ENCODE measurements around the gene GINS2. TPM values are rescaled to one million over a fixed set of nuclear protein-coding genes. Genes with fewer than 3 reads are reported as not detected.

GINS2 gene
- total RNA-seq, 1 experiment from 2014 or later, result 38.0 TPM

DNA sequence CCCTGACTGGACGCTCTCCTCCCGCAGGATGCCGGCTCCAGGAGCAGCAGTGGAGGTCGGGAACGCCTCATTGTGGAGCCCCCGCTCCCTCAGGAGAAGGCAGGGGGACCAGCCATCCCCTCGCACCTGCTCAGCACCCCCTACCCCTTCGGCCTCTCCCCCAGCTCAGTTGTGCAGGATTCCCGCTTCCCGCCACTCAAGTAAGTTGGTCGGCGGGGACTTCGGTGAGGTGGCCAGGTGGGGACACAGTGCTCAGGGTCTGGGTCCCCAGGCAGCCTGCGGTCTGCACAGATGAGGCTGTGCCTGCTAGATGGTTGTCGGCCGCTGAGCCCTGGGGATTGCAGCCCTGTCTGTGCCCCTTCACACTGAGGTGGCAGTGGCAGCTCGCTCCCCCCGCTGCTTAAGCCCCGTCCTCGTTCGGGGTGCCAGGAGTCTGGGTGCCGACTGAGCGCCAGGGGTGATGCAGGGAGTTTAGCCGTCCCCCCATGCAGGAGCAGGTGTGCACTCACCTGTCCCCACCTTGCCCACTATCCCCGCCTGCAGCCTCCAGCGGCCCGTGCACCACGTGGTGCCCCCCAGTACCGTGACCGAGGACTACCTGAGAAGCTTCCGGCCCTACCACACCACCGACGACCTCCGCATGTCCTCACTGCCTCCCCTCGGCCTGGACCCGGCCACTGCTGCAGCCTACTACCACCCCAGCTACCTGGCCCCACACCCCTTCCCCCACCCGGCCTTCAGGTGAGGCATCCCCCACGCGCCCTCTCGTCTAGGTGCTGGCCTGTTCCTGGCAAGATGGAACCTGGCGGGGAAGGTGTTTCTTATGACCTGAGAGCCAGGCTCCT is 34.3 kb downstream of the GINS2 start (continued):
- no peak for TF ChIP-seq ATF1 (CRISPR knock-in tag; IDR thresholded peaks at IDR 0.05)
- no peak for TF ChIP-seq HMGA2 (CRISPR knock-in tag; IDR thresholded peaks at IDR 0.05)

GRCh38 chr16:85653290-85653891 is 35.4 kb downstream of the GINS2 start:
- H3K4me1 Mint-ChIP-seq, result peaks cover 5% of the 10 kb centered on the region; the same call in 1 of the 2 replicates
- H3K9me3 Mint-ChIP-seq, result no peaks in the 10 kb centered on the region
- H3K4me3 Mint-ChIP-seq, result no peak overlapping the region
- ATAC-seq (no peak), DNase-seq (ENCODE audit: low spot score) (no peak)
- ChIA-PET POLR2A (no interaction called here), CTCF (no interaction called here)
- no peaks in the 10 kb centered on the region for H3K27me3 Mint-ChIP-seq (ENCODE audit: low read depth)
- H3K27ac Mint-ChIP-seq, result no peak overlapping the region
- peaks cover 18% of the 10 kb centered on the region for H3K36me3 Mint-ChIP-seq
- TF ChIP-seq ARID4B (CRISPR knock-in tag; IDR thresholded peaks at IDR 0.05; ENCODE audit: borderline replicate concordance) (no peak), ZNF219 (CRISPR knock-in tag; IDR thresholded peaks at IDR 0.05; ENCODE audit: borderline replicate concordance) (no peak), RELA (CRISPR knock-in tag; IDR thresholded peaks at IDR 0.05; ENCODE audit: borderline replicate concordance) (no peak), JAZF1 (CRISPR knock-in tag; IDR thresholded peaks at IDR 0.05) (no peak), ETV6 (CRISPR knock-in tag; IDR thresholded peaks at IDR 0.05) (no peak), NFE2L1 (CRISPR knock-in tag; IDR thresholded peaks at IDR 0.05) (no peak), NR3C1 (CRISPR knock-in tag; conservative IDR thresholded peaks at IDR 0.05; ENCODE audit: low read depth) (no peak), KAT7 (CRISPR knock-in tag; IDR thresholded peaks at IDR 0.05; ENCODE audit: borderline replicate concordance) (no peak), ZBTB43 (CRISPR knock-in tag; IDR thresholded peaks at IDR 0.05) (no peak), ERG (CRISPR knock-in tag; IDR thresholded peaks at IDR 0.05) (no peak), AFF4 (CRISPR knock-in tag; IDR thresholded peaks at IDR 0.05; ENCODE audit: borderline replicate concordance) (no peak), CREB1 (CRISPR knock-in tag; IDR thresholded peaks at IDR 0.05) (no peak)
- TF ChIP-seq, protein P1, sequence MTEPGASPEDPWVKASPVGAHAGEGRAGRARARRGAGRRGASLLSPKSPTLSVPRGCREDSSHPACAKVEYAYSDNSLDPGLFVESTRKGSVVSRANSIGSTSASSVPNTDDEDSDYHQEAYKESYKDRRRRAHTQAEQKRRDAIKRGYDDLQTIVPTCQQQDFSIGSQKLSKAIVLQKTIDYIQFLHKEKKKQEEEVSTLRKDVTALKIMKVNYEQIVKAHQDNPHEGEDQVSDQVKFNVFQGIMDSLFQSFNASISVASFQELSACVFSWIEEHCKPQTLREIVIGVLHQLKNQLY (CRISPR knock-in tag; IDR thresholded peaks at IDR 0.05), result no peak
- TF ChIP-seq, protein P2, sequence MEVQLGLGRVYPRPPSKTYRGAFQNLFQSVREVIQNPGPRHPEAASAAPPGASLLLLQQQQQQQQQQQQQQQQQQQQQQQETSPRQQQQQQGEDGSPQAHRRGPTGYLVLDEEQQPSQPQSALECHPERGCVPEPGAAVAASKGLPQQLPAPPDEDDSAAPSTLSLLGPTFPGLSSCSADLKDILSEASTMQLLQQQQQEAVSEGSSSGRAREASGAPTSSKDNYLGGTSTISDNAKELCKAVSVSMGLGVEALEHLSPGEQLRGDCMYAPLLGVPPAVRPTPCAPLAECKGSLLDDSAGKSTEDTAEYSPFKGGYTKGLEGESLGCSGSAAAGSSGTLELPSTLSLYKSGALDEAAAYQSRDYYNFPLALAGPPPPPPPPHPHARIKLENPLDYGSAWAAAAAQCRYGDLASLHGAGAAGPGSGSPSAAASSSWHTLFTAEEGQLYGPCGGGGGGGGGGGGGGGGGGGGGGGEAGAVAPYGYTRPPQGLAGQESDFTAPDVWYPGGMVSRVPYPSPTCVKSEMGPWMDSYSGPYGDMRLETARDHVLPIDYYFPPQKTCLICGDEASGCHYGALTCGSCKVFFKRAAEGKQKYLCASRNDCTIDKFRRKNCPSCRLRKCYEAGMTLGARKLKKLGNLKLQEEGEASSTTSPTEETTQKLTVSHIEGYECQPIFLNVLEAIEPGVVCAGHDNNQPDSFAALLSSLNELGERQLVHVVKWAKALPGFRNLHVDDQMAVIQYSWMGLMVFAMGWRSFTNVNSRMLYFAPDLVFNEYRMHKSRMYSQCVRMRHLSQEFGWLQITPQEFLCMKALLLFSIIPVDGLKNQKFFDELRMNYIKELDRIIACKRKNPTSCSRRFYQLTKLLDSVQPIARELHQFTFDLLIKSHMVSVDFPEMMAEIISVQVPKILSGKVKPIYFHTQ (CRISPR knock-in tag; IDR thresholded peaks at IDR 0.05), result no peak
- TF ChIP-seq, protein P3, sequence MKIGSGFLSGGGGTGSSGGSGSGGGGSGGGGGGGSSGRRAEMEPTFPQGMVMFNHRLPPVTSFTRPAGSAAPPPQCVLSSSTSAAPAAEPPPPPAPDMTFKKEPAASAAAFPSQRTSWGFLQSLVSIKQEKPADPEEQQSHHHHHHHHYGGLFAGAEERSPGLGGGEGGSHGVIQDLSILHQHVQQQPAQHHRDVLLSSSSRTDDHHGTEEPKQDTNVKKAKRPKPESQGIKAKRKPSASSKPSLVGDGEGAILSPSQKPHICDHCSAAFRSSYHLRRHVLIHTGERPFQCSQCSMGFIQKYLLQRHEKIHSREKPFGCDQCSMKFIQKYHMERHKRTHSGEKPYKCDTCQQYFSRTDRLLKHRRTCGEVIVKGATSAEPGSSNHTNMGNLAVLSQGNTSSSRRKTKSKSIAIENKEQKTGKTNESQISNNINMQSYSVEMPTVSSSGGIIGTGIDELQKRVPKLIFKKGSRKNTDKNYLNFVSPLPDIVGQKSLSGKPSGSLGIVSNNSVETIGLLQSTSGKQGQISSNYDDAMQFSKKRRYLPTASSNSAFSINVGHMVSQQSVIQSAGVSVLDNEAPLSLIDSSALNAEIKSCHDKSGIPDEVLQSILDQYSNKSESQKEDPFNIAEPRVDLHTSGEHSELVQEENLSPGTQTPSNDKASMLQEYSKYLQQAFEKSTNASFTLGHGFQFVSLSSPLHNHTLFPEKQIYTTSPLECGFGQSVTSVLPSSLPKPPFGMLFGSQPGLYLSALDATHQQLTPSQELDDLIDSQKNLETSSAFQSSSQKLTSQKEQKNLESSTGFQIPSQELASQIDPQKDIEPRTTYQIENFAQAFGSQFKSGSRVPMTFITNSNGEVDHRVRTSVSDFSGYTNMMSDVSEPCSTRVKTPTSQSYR (CRISPR knock-in tag; IDR thresholded peaks at IDR 0.05), result no peak
